HFFc6 (cell line): ENCODE data around the gene ZNF436. TPM values are rescaled to one million over a fixed set of nuclear protein-coding genes. Genes with fewer than 3 reads are reported as not detected.
A peak's percentile ranks its signal among the peaks of the same experiment; 100 is the strongest.

Experiments
- DNase-seq: peaks from one replicate; pipeline ENCODE4 v3.0.0-alpha.2; 2018
- H3K27ac Mint-ChIP-seq: 2 replicates; pipeline ENCODE4 v1.8.0; 2020; ENCODE audit warnings: mild to moderate bottlenecking, mixed read lengths
- H3K27me3 Mint-ChIP-seq: 2 replicates; pipeline ENCODE4 v1.8.0; 2021; ENCODE audit warnings: mild to moderate bottlenecking, moderate library complexity, mixed read lengths; ENCODE audit not compliant: insufficient read depth
- H3K36me3 Mint-ChIP-seq: 2 replicates; pipeline ENCODE4 v1.8.0; 2021; ENCODE audit warnings: low read depth, mixed read lengths
- H3K4me1 Mint-ChIP-seq: 2 replicates; pipeline ENCODE4 v1.8.0; 2020; ENCODE audit warnings: low read depth, mixed read lengths
- H3K4me3 Mint-ChIP-seq: 2 replicates; pipeline ENCODE4 v1.8.0; 2020; ENCODE audit warnings: mild to moderate bottlenecking, moderate library complexity, mixed read lengths
- H3K9me3 Mint-ChIP-seq: 2 replicates; pipeline ENCODE4 v1.8.0; 2020; ENCODE audit warnings: mild to moderate bottlenecking, mixed read lengths
- total RNA-seq, 6 experiments: library from RNA; stranded (reverse); fragmentation: NEBNext Ultra II Directional; extraction: Animal tissue kit (Norgen Biotek cat#: 25700); gene quantifications; 2 replicates in 1 of 6; 3 replicates in 5 of 6; pipeline ENCODE4 v1.2.3, GENCODE V29; 2021
- TF ChIP-seq, protein P1 (sequence below): fragments of 200-600 bp; sonication (generic); IDR thresholded peaks from 2 replicates; pipeline ENCODE4 v1.5.0; 2021; ENCODE audit warnings: antibody characterized with exemption, mild to moderate bottlenecking

ZNF436 gene
- total RNA-seq, 6 experiments from 2014 or later, result 7.3 to 9.9 (median 8.8) TPM

DNA sequence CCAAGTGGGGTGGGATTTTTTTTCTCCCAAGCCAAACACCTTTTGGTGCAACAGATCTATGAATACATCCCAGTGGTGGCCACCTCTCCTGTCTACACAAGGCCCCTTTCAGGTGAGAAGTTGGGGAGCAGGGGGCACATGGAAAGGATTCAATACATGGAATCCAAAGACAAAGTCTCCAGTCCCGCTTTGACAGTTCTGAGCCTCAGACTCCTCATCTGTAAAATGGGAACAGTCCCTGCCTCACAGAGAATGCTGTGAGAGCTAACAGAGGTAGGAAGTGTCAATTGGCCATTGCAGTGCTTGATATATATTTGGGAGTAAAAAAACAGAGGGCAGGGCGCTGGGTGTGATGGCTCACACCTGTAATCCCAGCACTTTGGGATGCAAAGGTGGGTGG lies 26.7 kb upstream of the ZNF436 start:
- no peak for DNase-seq
- TF ChIP-seq, protein P1, sequence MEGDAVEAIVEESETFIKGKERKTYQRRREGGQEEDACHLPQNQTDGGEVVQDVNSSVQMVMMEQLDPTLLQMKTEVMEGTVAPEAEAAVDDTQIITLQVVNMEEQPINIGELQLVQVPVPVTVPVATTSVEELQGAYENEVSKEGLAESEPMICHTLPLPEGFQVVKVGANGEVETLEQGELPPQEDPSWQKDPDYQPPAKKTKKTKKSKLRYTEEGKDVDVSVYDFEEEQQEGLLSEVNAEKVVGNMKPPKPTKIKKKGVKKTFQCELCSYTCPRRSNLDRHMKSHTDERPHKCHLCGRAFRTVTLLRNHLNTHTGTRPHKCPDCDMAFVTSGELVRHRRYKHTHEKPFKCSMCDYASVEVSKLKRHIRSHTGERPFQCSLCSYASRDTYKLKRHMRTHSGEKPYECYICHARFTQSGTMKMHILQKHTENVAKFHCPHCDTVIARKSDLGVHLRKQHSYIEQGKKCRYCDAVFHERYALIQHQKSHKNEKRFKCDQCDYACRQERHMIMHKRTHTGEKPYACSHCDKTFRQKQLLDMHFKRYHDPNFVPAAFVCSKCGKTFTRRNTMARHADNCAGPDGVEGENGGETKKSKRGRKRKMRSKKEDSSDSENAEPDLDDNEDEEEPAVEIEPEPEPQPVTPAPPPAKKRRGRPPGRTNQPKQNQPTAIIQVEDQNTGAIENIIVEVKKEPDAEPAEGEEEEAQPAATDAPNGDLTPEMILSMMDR, result no peak
- H3K27ac Mint-ChIP-seq, result no peak overlapping the region
- no peaks in the 10 kb centered on the region for H3K27me3 Mint-ChIP-seq
- 0 out of 2 replicates have a peak, but pooled peaks cover 4% of the 10 kb centered on the region for H3K36me3 Mint-ChIP-seq
- H3K9me3 Mint-ChIP-seq, result no peaks in the 10 kb centered on the region
- no peak overlapping the region for H3K4me3 Mint-ChIP-seq
- H3K4me1 Mint-ChIP-seq, result peaks cover 17% of the 10 kb centered on the region

DNA sequence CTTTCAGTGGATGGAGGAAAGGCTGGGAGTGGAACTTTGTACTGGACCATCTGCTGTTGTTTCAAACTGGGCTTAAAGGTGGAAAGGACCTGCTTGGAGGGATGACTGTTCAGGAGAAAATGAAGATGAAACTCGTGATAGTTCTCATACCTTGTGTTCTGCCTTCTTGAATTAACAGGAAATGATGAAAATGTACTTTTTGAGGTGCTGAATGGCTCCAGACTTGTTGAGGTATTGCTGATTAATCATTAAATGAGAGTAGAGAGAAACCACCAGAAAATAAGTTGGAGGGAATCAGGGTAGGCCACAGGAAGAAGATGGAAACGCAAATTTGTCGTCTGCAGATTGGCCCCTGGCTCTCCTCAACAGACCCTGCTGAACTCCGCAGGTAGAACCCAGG lies 26.2 kb upstream of the ZNF436 start:
- Mint-ChIP-seq H3K27ac (no peak overlapping the region), H3K4me3 (no peak overlapping the region), H3K27me3 (no peaks in the 10 kb centered on the region), H3K4me1 (peaks cover 12% of the 10 kb centered on the region), H3K9me3 (no peaks in the 10 kb centered on the region), H3K36me3 (0 out of 2 replicates have a peak, but pooled peaks cover 4% of the 10 kb centered on the region)
- no peak for DNase-seq
- TF ChIP-seq, protein P1, result no peak

DNA sequence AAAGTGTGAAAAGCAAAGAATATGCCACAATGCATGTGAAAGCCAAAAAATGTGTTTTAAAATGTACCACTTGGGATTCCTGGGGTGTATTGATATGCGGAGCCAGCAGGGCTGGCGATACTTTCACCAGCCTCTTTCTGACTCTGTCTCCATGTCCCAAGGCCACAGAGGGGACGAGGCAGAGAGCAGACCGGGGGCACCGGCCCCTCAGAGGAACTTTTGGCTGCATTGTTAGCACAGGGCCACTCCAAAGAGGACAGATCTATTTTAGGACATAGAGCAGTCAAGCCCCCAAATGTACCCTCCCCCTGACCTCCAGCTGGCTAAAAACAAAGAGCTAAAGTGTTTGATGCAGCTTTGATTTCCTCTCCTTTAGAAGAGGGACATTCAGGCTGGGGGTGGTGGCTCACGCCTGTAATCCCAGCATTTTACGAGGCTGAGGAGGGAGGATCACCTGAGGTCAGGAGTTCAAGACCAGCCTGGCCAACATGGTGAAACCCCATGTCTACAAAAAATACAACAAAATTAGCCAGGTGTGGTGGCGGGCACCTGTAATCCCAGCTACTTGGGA lies 25.6 kb upstream of the ZNF436 start:
- no peak for DNase-seq
- Mint-ChIP-seq H3K27me3 (peaks cover 2% of the 10 kb centered on the region; the same call in 1 of the 2 replicates), H3K4me1 (peaks cover 6% of the 10 kb centered on the region; the same call in 1 of the 2 replicates), H3K27ac (peak overlapping the region; percentile 83), H3K36me3 (0 out of 2 replicates have a peak, but pooled peaks cover 4% of the 10 kb centered on the region), H3K9me3 (no peaks in the 10 kb centered on the region), H3K4me3 (peak overlapping the region; percentile 71)
- TF ChIP-seq, protein P1, result no peak

DNA sequence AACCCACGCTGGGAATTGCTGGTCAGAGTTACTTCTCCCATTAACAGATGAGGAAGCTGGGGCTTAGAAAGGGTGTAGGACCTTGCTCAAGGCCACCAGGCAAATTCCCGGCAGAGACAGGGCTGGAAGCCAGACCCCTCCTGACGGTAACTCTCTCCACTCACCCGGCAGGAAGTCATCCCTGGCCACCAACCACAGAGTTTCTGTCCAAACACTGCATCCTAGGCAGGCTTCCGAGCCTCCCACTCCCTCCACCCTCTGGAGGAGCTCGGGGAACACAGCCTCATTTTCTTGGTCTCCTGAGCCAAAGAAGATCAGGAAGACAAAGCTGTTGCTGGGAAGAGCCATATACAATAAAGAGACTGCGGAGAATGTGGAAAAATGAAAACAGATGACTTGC lies 25.0 kb upstream of the ZNF436 start:
- TF ChIP-seq, protein P1, result no peak
- peak overlapping the region; percentile 71 for H3K4me3 Mint-ChIP-seq
- H3K27me3 Mint-ChIP-seq, result peaks cover 3% of the 10 kb centered on the region; the same call in 1 of the 2 replicates
- 0 out of 2 replicates have a peak, but pooled peaks cover 4% of the 10 kb centered on the region for H3K36me3 Mint-ChIP-seq
- peak overlapping the region; percentile 83 for H3K27ac Mint-ChIP-seq
- DNase-seq, result peak; percentile 62
- H3K4me1 Mint-ChIP-seq, result peaks cover 5% of the 10 kb centered on the region; the same call in 1 of the 2 replicates
- H3K9me3 Mint-ChIP-seq, result no peaks in the 10 kb centered on the region

DNA sequence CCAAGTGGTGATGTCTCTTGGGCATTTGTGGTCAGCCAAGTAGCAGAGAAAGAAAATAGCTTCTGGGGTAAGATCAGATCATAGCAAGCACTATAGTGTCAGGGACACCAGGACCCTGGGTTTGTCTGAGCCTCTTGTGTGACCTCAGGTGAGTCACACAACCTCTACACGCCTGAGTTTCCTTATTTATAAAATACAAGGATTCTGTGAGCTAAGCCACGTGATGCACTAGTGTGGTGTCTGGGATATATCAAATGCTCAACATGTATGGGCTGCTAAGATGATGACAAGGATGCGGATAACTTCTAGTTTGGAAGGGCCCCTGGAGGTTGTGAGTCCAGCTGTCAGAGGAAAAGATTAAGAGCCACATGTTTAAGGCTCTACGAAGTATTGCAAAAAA lies 24.5 kb upstream of the ZNF436 start:
- H3K27me3 Mint-ChIP-seq, result peaks cover 3% of the 10 kb centered on the region; the same call in 1 of the 2 replicates
- H3K4me3 Mint-ChIP-seq, result peak overlapping the region; percentile 71
- no peaks in the 10 kb centered on the region for H3K9me3 Mint-ChIP-seq
- DNase-seq, result peak; percentile 66
- 0 out of 2 replicates have a peak, but pooled peaks cover 4% of the 10 kb centered on the region for H3K36me3 Mint-ChIP-seq
- H3K27ac Mint-ChIP-seq, result peak overlapping the region; percentile 83
- peaks cover 5% of the 10 kb centered on the region; the same call in 1 of the 2 replicates for H3K4me1 Mint-ChIP-seq
- TF ChIP-seq, protein P1, result no peak
